NCI-H187 treated with DMSO at 0.1 percent for 48 hours (cell line): ENCODE data around the gene SIGLEC6.
"Not testable (repeated sequence)": the region's sequence is repeated elsewhere in the genome, so short reads cannot be mapped to it uniquely, and the experiment has no call there.

Source experiments
- DNase-seq: peaks from one replicate; lab custom pipeline; 2025; lab: John Stamatoyannopoulos, UW

The SIGLEC6 gene

DNA sequence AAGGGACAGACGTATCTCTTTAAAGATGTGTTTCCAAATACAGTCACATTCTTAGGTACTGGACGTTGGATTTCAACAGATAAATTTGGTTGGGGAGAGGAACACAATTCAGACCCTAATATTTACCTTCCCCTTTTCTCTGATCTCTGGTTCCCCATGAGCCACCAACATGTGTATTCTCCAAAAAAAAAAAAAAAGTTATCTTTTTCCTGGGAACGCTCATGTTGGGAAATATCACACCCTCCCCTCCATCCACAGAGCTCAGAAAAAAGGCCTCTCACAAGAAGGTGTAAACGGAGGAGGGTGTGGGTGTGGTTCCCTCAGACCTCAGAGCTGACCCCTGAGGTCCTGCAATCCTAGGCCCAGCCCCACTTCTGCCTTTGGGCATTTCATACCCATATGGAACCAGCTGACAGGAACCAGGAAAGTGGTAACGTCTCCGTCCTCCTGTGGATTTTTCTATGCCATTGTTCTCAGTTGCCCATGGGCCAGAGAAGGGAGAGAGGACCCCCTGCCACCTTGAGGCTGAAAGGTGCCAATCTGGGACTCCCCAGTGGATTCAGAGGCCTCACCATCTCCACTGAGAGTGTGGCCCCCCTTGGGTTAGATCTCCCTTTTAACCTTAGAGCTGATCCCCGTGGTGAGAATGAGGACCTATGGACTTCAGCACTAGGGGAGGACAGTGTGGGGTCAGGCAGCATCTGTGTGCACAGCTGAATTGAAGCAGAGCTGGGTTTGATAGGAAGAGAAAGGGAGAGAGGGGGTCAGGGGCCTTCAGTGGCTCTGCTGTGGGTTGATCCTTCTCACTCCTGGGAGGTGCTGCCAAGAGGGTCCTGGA, 21.4 kb downstream of the SIGLEC6 start:
- DNase-seq: no peak

DNA sequence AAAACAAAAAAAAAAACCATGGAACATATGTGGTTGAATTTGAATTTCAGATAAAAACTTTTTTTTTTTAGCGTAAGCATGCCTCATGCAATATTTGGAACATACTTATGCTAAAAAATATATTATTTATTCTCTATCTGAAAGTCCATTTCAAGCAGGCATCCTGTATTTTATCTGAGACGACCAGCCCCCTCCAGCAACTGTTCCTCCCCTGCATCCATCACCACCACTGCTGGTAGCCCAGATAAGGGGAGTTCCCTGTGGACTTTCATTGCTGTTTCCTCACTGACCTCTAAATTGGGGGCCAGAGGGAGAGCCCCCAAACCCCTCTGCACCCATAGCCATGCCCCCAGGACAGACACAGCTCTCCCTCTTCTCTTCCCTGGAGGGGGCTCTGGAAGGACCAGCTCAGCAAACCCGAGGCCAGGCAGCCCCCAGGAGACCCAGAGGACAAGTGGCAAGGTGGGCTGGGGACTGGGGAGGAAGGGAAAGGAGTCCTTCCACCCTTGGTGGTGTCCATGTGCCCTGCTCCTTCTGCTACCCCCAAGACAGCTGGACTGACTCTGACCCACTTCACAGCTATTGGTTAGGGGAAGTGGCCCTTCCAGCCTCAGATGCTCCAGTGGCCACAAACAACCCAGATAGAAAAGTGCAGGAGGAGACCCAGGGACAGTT, 23.3 kb downstream of the SIGLEC6 start:
- DNase-seq: no peak

DNA sequence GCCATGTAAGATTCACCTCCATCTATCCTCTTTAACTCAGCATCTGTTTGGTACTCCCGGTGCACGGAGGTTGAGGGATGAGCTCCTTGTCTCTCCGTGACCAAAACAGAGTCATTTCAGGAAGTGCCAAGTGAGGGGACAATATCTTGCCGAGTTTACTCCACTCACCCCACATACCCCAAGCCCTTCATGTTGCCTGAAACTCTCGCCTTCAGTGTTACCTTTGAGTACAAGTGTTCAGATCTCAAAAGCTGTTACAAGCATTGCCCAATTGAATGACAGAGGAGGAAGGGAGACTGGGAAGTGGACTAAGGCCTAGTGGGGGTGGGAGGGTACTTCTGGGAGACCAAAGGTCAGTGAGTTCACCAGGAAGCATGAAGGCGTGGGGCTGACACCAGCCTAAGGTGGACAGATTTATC, 23.8 kb downstream of the SIGLEC6 start:
- no peak for DNase-seq

DNA sequence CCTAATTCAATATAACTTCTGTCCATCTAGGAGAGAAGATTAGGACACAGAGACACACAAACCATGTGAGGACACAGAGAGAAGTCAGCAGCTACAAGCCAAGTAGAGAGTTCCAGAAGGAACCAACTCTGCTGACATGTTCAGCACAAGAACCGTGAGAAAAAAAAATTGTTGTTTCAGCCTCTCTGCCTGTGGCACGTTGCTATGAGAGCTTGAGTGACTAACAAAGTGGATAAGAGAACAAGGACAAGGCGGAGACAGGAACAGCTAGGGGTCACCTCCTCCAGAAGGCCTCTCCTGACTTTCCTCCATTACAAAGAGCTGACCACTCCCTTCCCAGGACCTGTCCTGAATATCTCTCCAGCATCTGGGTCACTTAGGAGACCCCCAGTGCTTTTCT, 24.3 kb downstream of the SIGLEC6 start:
- no peak for DNase-seq

DNA sequence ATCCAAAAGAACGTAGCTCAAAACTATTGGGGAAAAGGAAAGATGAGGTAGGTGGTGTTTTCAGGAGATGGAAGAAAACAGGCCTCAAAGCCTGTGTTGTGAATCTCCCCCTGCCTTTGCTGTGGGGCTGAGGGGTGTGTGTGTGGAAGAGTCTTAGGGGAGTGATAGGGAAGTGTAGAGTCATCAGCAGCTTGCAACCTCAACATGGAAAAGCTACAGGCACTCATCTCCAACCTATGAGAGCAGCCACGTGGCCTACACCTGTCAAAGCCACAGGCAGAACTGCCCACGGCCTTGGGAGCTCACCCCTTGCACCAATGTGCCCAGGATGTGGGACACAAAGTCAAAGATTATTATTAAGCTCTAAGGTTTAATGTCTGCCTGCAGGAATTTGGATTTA, 25.6 kb downstream of the SIGLEC6 start:
- no peak for DNase-seq

DNA sequence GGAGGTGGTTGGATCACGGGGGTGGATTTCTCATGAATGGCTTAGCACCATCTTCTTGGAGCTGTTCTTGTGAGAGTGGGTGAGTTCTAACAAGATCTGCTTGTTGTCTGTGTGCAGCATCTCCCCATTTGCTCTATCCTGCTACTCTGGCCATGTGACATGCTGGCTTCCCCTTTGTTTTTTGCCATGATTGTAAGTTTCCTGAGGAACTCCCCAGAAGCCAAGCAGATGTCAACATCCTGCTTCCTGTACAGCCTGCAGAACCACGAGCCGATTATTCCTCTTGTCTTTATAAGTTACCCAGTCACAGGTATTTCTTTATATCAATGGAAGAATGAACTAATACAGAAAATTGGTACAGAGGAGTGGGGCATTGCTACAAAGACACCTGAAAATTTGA, 27.6 kb downstream of the SIGLEC6 start:
- no peak for DNase-seq

DNA sequence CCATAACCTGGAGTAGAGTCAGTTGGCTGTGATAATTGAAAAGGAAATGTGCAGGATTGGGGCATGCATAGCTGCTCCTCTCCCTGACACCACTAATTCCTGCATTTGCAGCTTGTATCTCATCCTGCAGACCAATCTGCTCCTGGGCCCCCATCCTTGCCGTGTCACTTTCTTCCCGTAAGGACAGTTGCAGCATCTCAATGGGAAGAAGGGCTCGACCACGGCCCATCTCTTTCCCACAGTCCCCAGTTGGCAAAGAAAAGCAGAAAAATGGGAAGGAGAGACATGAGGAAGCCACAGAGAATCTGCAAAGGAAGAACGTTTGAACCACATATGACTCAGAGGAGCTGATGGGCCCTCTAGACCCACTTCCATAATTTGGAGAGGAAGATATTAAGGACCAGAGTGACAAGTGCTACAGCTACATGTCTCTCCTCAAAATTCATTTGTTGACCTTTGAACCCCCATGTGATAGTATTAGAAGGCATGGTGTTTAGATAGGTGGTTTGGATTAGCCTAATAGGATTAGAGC, 28.1 kb downstream of the SIGLEC6 start:
- DNase-seq: no peak

DNA sequence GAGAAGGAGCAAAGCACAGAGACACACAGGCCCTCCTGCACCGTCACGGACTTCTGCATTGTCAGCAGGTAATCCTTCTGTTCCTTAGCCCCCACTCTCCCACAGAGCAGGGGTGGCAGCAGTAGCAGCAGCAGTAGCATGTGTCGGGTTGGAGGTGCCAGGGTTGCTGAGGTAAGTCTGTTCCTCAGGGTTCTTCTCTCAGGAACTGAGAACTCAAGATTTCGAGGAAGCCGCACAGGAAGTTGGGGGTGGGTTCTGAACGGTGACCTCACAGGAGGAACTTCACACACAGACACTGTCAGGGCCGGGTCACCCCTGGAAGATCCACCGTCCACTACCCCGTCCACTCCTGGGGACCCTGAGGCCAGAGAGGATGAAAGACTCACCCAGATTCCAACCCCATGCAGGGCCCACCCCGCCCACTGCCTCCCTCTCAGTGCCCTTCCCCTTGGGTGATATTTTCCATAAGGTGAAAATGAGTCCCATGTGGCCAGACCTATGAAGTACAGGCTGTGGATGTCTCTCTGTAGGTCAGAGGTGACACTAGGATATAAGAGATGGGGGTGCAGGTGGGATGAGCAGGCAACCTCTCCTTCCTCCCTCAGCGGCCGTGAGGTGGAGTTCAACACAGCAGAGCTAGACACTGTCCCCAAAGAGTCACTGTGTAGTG, 29.7 kb downstream of the SIGLEC6 start, which contains the start of gene SIGLEC12:
SIGLEC12 (minus strand) TSS at position 207 of the 670 bp plus-strand sequence; CDS start at position 140, 67 bp downstream.
- no peak for DNase-seq

DNA sequence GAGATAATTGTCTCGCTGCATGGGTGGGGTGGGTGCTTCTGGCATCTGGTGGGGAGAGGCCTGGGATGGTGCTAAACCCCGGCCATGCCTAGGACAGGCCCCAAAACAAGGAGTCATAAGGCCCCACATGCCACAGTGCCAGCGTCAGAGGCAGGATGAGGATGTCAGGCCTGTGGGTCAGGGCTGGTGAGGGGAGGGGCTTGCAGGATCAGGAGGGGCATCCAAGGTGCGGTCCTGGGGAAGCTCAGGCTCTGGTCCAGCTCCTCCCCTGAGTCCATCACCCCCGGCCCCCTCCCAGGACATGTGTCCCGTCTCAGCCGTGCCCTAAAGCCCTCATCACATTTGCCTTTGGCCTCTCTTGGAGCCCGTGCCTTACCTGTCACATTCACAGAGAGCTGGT, 30.5 kb downstream of the SIGLEC6 start:
- not testable (repeated sequence) for DNase-seq

DNA sequence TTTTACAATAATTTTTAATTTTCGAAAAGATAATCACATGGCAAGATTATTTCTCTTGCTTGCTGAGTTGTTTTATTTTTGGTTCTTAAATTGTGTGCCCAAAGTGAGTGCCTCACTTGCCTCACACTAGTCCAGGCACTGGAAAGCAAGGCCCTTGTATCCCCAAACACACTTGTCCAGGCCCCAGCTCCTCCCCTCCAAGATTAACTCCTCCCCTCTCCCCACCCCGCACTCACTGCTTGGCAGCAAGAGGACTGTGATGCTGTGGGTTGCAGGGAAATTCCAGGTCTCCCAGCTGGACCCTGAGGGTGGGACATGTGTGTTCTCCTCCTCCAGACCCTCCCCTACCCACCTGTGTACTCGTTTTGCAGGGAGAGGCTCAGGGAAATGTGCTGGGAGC, 33.8 kb downstream of the SIGLEC6 start:
- DNase-seq: no peak

DNA sequence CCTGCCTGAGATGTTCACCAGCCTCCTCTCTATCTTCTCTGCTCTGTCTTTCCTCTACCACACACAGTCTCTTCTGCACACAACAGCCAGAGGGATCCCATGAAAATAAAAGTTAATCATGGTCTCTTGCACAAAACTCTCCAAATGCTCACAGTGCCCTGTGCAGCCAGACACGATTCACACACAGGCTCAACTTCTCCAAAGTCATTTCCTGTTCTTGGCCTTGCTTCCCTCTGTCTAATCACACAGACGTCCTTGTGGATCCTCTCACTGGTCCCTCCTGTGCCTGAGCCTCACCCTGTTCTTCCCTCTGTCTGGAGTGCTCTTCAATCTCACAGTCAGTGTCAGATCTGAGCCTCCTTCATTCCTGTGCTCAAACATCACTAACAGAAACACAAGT, 37.7 kb downstream of the SIGLEC6 start:
- DNase-seq: no peak

DNA sequence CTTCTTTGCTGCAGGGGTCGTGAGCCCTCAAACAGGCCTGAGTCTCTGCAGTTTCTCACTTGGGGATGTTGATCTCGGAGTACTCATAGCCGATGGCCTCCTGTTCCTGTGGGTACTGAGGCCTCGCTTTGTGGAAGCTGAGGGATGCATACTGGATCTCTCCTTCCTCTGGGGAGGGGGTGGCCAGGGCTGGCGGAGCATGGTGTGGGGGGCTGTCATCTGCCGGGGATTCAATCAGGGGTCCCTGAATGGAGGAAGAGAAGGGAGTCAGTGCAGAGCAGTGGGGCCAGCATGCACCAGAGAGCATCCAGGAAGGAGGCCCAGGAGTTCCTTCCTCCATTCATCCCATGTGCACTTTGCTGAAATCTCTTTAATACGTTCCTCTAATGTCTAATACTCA, 39.9 kb downstream of the SIGLEC6 start:
- no peak for DNase-seq

DNA sequence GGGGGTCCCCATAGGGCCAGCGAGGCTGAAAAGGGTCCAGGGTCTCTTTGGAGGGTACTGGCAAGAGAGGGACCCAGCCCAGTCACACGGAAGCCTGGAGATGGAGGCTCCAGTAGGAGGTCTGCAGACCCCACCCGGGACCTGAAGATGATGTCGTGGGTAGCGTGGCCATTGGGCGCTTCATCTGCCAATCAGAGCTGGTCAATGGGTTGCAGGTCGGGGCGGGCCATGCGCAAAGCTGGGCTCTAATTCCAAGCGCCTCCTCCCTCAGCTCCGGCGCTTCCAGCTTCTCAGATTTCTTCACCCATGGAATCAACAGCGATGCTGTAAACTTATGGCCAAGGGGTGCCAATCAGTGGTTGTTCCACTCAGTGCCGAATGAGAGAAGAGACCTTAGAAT, 40.8 kb downstream of the SIGLEC6 start:
- no peak for DNase-seq

DNA sequence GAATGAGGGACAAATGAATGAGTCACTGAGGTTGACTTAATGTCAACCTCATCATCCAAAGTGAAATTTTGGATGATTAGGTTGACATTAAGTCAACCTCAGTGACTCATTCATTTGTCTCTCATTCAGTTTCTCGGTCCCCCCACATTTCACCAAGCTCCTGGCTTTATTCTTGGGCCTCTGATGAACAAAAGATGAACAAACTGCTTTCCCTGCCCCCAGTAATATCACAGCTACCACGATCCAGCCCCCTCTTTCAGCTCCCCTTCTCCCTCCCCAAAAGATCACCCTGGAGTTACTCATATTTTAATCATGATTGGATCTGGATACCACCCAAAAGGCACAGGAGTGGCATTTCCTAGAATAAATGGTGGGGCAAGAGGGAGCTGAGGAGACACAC, 42.4 kb downstream of the SIGLEC6 start:
- no peak for DNase-seq

DNA sequence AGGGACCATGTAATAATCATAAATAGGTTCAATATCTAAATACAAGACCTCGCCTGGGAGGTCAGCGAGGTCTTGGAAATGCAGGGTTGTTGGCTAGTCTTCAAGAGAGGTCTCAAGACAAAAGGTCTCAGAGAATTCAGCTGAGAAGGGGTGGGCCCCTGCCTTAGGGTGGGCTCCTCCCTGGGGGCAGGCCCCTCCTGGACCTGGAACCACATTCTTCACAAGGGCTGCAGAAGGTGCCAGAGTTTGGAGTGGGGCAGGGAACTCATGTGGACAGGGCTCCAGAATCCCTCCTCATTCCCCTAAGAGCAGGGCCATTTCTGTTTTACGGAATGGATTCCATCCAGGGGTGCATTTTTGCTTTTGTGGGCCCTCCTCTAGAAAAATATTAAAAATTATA, 43.0 kb downstream of the SIGLEC6 start:
- no peak for DNase-seq

DNA sequence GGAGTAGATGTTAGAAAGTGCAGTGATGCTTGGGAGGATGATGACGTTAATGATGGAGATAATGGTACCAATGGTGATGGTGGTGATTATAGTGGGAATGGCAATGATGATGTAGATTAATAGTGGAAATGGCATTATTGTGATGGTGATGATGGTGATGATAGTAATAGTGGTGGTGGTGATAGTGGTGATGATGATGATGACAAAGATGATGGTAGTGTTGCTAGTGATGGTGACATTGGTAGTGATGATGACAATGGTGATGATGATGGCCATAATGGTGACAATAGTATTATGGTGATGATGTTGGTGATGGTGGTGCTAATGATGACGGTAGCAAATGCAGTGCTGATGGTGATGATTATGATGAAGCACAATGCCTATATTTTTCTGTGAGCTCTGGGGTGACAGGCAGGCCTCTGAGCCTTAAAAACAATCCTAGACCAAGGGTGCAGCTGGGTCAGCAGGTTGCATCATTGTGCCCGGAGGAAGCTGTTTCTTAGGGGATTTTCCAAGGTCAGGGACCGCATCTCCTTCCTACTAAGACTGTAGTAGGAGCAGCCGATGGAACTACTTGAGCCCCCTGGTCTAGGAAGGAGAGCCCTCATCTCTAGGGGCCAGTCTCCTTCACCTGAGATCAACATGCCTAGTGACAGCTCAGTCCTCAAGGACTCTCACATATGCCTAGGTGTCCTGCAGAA, 45.4 kb downstream of the SIGLEC6 start:
- DNase-seq: no peak

DNA sequence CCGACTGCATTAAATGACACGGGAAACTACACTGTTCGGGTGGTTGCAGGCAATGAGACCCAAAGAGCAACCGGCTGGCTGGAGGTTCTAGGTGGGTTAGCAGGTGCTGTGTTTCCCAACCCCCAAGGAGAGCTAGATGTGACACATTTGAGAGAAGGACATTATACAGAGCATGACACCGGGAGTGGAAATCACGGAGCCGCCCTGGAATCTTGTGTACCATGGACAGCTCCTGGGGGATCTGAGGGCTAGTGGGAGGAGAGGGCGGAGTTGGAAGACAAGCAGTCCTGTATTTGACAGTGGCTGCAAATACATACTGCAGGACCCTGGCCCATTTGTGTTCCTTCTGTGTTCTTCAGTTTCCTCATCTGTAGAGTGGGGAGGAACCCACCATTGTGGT, 50.9 kb downstream of the SIGLEC6 start:
- no peak for DNase-seq

DNA sequence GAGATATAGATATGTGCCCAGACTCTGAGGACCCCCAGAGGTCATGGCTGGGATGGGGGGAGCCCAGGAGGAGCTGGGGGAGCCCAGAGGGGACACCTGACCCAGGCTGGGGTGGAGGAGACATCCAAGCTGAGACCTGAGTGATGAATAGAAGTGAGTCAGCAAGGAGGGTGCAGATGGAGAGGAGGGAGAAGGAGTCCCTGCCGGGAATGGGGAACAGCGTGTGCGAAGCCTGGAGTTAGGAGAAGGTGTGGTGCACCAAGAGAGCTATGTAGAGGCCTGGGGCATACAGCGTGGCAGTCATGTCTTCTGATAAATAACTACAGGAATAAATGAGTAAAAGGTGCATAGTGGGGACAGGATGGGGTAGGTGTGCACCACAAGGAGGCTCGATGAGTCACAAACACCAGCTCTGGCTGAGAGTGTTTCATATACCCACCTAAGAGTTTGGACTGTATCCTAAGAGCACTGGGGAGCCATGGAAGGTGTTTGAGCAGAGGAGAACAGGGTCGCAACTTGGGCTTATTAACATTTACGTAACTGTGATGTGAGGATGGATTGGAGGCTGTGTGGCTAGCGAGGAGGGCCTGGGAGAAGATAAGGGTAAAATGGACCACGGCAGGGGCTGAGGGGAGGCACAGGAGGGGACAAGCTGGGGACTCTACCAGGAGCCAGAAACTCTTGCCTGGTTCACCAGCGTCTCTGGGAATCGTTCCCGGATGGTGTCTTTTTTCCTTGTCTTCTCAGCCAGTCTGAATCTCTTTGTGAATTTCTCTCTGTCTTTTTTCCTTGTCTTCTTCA, 51.7 kb downstream of the SIGLEC6 start:
- no peak for DNase-seq

DNA sequence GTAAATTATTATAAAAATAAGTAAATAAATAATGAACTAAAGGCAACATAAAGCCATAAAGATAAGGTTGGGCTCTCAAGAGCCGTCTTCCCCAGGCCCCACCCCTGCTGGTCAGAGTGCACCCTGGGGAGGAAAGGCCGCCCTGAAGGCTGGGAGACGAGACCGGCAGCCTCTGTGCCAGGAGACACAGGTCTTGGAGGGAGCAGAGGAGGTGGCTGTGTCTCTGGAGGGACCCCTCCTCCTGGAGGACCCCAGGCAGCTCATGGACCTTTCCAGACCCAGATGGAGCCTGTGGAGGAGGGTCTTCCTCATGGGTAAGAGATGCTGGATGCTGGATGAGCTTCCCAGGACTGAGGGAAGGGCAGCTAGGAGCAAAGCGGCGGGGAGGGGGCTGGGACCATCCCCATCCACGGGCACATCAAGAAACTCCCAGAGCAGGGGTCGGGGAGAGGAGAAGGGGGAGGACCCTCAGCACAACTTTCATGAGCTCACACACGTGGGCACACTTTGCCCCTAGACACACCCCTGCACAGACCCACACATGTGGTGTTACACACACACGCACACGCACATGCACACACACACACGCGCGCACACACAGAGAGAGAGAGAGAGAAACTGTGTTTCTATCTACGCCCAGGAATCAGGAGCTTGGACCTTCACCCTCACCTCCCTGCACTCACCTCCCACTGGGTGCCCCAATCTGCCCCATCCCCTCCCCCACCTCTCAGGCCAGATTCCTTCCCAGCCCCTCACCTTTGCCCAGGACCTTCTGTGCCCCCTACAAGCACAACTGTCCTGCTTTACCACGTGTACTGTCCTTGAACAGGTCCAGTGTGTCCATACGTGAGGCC, 52.9 kb downstream of the SIGLEC6 start, which contains the start of gene CEACAM18:
CEACAM18 (plus strand) TSS at position 159 of the 854 bp plus-strand sequence.
- DNase-seq: no peak

DNA sequence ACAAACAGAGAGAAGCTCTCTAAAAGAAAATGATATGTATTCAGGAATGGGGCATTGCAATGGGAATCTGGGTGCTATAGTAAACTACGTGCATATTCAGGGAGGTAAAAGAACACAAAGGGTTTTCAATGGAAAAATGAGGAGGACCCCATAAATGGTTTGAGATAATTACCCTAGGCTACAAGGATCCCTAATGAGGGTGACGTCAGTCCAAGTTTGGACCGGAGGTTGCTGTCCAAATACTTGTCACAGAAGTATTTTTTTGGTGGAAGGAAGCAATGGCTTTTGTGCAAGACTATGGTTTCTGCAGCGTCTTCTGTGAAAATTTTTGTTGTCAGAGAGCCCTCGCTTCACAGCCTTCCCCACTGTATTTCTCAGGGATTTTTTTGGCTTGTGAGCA, 54.1 kb downstream of the SIGLEC6 start:
- DNase-seq: no peak
